Retina (tissue), 1 donor: ENCODE measurements around the gene RASGRP3.
"Not testable (repeated sequence)": the region's sequence is repeated elsewhere in the genome, so short reads cannot be mapped to it uniquely, and the experiment has no call there.

Experiments used
- DNase-seq: peaks from one replicate; pipeline ENCODE4 v3.0.0-alpha.2; 2016

Gene RASGRP3

GRCh38 chr2:33476131-33476792 lies at the start of gene RASGRP3:
Gene RASGRP3, plus strand, starts transcription at chr2:33476649. Its CDS starts 38,488 bp downstream, at chr2:33515137.
- peak; percentile 84 for DNase-seq

GRCh38 chr2:33426666-33427231 lies 49.7 kb upstream of the RASGRP3 start:
- no peak for DNase-seq

GRCh38 chr2:33430077-33430476 lies 46.4 kb upstream of the RASGRP3 start:
- no peak for DNase-seq

- no peak for DNase-seq
Measured at GRCh38 chr2:33430856-33431255, 45.6 kb upstream of the RASGRP3 start.

- no peak for DNase-seq
Measured at GRCh38 chr2:33432871-33433270, 43.6 kb upstream of the RASGRP3 start.

- DNase-seq, result no peak
Measured at GRCh38 chr2:33433279-33434235, 42.9 kb upstream of the RASGRP3 start.

- no peak for DNase-seq
Measured at GRCh38 chr2:33435518-33435917, 40.9 kb upstream of the RASGRP3 start.

GRCh38 chr2:33436083-33436482 lies 40.4 kb upstream of the RASGRP3 start:
- DNase-seq, result no peak

- no peak for DNase-seq
Measured at GRCh38 chr2:33437297-33437696, 39.2 kb upstream of the RASGRP3 start.

- no peak for DNase-seq
Measured at GRCh38 chr2:33437815-33438214, 38.6 kb upstream of the RASGRP3 start.

GRCh38 chr2:33441235-33441810 lies 35.1 kb upstream of the RASGRP3 start:
- DNase-seq, result peak; percentile 44

- not testable (repeated sequence) for DNase-seq
Measured at GRCh38 chr2:33442052-33442451, 34.4 kb upstream of the RASGRP3 start.

GRCh38 chr2:33442528-33443079 lies 33.8 kb upstream of the RASGRP3 start:
- no peak for DNase-seq

- no peak for DNase-seq
Measured at GRCh38 chr2:33443274-33443829, 33.1 kb upstream of the RASGRP3 start.

- no peak for DNase-seq
Measured at GRCh38 chr2:33444967-33445366, 31.5 kb upstream of the RASGRP3 start.

GRCh38 chr2:33448220-33448899 lies 28.1 kb upstream of the RASGRP3 start:
- DNase-seq, result no peak

GRCh38 chr2:33451214-33451613 lies 25.2 kb upstream of the RASGRP3 start:
- no peak for DNase-seq

- DNase-seq, result no peak
Measured at GRCh38 chr2:33451825-33452224, 24.6 kb upstream of the RASGRP3 start.

- DNase-seq, result no peak
Measured at GRCh38 chr2:33452545-33452944, 23.9 kb upstream of the RASGRP3 start.

GRCh38 chr2:33453905-33454479 lies 22.5 kb upstream of the RASGRP3 start:
- no peak for DNase-seq

- DNase-seq, result no peak
Measured at GRCh38 chr2:33457556-33458247, 18.7 kb upstream of the RASGRP3 start.
